Right lung (tissue), 5 donors: ENCODE data around the gene ACACA. TPM values are rescaled to one million over a fixed set of nuclear protein-coding genes. Genes with fewer than 3 reads are reported as not detected.
"Not testable (repeated sequence)": the region's sequence is repeated elsewhere in the genome, so short reads cannot be mapped to it uniquely, and the experiment has no call there.

Source experiments
- DNase-seq, 2 donors: peaks; one replicate each; pipeline ENCODE4 v3.0.0-alpha.2; 2013
- polyA plus RNA-seq, 5 donors: library from polyadenylated mRNA; unstranded; fragments of 120-200 nt; gene quantifications; one replicate each; pipeline versions ENCODE4 v1.2.1 to v1.2.3, GENCODE V29; 2013; ENCODE audit warnings: inconsistent platforms in 1 of 5, low replicate concordance in 1 of 5; ENCODE audit not compliant: insufficient read length in 5 of 5, insufficient read depth in 1 of 5

Gene ACACA
- polyA plus RNA-seq, 5 donors, result 40.8 to 60.5 (median 49.2) TPM

DNA sequence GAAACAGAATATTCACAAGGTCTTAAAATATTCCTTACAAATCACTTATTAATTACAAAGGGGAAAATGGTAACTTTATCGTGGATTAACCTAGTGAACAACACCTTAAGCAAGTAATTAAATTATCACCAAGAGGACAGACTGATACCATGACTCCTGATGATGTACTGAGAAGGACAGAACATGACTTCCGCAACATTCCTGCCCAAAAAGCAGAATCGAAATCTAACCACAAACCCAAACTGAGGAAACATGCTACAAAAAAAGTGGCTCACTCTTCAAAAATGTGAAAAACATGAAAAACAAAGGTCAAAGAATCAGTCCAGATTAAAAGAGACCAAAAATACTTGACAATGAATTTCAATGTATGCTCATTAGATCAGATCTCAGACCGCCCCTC is 306.4 kb downstream of the ACACA start:
- no peak for DNase-seq

DNA sequence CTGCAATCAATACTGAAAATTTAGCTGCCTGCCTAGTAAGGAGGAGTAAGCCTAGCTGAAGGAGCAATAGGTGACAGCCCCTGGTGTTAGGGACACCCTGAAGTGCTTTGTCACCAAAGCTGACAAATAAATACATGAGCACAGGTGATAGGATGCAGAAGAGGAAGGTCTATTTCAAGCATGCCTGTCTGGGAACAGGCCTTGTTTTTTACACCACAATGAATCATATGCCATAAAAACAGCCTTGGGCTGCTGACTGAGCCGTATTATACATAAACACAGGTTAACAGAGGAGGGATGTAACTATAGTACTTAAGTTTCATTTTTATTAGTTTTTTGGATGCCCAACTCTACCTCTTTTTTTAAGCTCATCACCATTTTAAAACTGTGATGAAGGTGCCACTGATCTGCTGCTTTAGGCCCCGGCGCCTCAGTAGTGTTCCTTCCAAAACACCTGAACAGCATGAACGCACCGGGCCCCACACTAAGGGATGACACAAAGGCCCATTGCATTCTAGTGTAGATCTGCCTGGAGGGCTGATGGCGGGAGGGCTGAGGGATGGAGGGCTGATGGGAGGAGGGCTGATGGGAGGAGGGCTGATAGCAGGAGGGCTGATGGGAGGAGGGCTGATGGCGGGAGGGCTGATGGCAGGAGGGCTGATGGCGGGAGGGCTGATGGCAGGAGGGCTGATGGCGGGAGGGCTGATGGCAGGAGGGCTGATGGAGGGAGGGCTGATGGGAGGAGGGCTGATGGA is 307.5 kb downstream of the ACACA start:
- no peak for DNase-seq

DNA sequence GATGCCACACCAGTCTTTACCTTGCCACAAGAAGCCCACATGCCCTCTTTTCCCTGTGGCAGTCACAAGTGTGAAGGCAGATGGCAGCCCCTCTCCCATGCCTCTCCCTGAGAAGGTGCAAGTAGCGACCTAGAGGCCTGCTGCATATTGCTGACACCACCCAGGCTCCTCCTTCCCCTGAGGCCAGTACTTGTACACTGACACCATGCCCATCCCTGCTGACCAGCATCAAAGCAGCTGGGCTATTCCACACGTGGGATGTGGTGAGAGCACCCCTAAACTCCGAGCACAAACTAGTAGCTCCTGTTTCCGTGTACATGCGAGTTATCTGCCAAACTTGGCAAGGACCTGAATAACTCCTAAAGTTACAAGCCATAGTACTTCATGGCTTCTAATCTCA is 308.5 kb downstream of the ACACA start:
- no peak for DNase-seq

DNA sequence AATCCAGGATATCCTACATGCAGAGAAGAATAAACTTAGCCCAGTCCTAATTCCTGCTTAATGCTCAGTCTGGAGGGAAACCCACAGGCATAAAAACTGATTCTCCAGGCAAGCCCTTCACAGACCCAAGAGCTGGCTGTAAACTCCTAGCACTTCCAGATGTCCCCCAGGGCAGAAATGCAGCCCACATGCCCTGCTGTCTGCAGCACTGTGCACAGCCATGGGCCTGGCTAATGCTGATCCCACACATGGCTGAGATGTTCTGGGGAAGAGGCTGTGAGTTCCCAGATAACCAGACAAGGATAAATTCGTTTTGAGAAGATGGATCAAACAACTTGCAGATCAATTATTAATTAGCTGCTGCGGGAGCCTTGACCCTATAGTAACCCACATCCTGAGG is 309.5 kb downstream of the ACACA start:
- DNase-seq, result no peak

DNA sequence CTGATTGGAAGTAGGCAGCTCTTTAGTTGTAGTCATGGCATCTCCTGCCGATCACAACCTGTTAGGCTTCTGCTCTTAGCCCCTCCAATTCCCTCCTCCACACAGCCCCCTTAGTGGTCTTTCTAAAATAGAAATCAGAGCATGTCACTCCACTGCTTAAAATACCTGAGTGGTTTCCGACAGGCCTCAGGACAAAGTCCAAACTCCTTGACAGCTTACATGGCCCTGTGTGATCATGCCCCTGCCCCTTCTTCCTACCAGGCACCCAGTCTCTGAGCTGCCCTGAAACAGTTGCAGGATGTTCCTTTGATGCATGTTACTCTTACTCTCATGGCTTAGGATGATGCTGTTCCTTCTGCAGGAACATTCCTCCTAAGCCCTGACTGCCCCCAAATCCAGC is 310.6 kb downstream of the ACACA start:
- DNase-seq, result no peak

DNA sequence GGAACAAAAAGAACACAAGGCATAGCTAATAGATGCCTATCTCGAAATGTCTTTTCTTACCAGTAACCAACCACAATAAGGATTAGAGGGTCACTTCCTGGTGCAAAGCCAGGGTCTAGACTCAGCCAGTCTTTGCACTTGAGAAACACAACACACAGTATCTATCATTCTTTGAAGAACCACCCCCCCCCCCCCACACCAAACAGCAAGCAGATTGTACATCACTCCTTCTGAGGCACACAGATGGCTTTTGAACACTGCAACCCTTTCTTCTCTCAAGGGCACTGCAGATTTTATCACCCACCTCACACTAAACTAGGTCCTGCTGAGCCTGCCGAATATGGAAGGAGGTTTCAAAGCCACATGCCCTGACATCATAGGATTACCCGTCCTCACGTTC is 312.2 kb downstream of the ACACA start:
- no peak for DNase-seq

DNA sequence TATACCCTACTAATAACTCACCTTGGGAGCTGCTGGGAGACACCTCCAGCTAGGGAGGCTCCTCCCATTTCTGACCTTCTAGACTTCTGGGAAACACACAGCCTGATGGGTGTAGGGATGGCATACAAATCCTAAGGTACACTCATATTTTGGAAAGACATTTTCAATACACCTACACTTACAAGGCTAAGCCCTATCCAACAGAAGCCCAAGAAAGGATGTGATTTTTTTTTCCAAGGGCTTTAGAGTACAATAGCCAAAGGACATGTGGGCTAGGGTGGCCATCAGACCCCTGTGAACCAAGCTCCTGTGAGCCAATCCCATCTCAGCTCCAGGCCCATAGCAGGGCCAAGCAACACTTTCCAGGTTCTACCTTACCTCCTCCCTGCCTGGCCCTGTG is 313.9 kb downstream of the ACACA start:
- no peak for DNase-seq

DNA sequence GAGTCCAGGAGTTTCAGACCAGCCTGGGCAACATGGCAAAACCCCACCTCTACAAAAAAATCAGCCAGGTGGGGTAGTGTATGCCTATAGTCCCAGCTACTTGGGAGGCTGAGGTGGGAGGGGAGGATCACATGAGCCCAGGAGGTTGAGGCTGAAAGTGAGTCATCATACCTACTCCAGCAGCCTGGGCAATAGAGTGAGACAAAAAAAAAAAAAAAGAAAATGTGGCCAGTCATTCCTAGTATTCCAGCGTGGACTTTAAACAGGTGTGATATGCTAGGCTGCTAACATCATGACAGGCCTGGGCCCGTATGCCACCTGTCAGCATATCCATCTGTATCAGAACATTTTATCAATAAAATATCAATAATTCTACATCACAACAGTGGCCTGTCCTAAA is 314.6 kb downstream of the ACACA start:
- DNase-seq, result no peak

DNA sequence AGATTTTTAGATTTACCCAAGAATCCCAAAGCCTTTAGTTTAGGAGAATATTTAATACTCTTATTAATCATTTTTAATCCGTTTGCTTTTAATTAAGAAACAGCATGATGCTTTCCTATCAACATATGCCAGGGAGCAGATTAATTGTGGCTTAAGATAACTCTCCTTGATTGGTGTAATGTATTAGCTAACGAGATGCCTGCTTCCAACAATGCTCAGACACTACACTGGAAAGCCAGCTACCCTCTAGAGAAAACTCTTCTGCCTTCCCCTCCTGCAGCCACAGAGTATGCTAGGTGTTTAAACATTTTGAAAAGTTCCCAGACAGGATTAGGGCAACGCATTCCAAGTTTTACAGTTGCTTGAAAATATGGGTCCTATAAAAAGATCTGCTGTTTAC is 315.7 kb downstream of the ACACA start:
- DNase-seq, result no peak

DNA sequence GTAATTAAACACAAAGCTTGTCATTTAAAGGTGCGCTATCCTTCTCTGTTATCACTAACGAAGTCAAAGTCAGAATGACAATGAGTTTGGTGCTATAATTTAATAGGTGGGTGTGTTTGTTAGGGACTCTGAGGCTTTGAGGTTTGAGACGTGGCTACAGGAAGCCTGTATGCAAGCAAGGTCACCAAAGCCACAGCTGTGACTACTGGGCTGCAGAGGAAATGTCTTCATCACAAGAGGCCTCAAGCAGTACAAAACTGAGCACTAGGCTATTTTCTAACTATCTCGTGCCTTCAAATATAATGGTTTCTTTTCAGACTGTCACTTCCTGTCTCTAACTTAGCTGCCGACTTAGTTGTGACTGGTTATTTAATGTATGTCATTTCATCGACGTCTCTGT is 316.7 kb downstream of the ACACA start:
- no peak for DNase-seq

DNA sequence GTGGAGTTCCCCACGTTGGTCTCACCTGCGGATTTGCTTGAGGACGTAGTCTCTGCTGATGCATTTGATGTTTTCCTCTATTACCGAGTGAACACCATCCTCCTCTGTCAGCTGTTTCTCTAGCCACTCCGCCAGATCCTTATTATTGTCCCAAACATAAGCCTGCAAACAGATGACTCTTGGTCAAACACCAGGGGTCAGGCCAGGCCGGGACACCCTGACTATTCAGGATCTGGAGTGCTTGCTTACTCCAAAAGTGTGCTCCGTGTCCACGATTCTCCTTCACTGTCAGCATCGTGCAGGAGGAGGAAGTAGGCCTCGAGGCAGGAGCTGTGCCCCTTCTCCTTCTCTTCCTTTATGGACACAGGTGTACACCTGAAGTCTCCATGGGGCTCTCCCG is 317.7 kb downstream of the ACACA start:
- no peak for DNase-seq

DNA sequence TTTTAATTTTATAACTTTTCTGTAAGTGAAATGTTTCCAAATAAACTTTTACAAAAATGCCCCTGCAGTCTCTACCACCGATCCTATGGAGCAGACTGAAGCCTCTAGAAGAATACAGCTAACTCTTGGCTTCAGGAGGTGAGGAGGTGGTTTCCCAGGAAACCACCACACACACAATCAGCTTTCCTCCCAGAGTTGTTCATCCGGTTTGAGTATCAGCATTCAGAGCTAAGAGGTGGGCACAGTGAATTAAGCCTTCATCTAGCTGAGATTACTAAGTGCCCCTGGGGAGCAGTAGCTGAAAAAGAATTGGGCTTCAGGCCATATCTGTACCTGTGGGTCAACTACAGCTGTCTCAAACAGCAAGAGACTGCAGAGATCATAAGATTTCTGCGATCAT is 318.2 kb downstream of the ACACA start:
- DNase-seq, result peak; percentile 51 to 62

DNA sequence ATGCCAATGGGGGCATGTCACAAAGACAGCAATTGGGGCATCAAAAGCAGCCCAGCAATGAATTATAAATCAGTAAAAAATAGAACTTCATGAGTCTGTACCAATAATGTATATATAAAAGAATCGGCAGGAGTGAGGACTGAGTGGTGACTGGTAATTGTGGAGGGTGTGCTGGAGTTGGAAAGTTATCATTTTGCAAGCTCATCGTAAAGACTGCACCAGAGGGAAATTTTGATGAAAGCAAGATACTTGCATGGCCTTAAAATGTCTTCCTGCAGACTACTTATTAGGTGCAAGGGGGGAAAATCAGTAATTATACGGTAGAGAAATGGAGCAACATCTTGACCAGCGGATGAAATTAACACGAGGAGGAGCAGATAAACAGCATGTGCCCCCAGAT is 319.0 kb downstream of the ACACA start:
- no peak for DNase-seq

DNA sequence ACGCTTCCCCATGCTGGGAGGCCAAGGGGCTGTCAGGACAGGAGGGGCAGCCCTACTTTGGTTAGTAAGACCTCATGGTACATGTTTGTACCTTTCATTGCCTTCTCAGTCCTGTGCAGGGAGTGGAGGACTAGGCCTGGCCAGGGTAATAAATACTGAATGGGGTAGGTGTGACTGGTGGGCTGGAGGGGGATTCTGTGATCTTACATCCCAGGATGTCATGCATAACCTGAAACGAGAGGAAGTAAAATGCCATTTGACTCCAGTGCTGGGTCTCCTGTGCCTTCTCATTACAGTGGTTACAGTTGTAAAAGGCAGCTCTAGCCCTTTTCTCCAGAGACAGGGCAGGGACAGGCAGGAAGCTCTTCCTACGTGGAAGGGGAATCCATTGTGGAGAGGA is 319.7 kb downstream of the ACACA start:
- no peak for DNase-seq

DNA sequence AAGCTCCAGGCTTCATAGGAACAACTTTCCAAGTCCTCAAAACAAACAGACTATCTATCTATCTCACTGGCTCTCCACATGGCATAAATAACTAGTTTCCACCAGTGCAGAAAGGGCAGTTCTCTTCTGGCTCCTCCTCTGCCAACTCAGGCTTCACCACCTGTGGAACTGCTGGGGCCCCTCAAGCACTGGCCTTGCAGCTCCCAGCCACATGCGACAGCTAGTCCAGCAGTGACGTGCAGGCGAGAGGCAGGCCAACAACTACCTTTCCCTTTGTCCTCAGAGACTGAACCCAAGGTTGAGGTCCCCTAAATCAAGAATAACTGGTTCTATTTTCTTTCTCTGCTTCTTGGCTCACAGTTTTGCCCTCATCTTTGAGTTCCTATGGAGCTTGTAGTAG is 320.3 kb downstream of the ACACA start:
- no peak for DNase-seq

DNA sequence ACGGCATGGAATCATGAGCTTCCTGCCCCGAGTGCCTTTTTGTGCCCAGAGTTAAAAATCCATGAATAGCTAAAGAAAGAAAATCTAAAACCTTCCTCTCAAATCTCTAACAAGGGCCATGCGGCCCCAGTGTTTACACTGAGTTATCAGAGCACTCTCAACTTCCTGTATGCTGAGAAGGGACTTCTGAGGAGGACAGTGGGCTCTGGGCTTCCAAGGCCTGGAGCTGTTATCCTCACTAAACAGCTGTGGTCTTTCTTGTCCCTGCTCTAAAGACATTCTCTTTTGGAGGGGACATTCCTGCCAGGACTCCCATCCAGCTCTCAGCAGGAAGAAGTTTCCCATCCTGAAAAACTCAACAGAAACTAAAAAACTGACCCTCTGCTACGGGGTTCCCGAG is 322.3 kb downstream of the ACACA start:
- DNase-seq, result no peak

DNA sequence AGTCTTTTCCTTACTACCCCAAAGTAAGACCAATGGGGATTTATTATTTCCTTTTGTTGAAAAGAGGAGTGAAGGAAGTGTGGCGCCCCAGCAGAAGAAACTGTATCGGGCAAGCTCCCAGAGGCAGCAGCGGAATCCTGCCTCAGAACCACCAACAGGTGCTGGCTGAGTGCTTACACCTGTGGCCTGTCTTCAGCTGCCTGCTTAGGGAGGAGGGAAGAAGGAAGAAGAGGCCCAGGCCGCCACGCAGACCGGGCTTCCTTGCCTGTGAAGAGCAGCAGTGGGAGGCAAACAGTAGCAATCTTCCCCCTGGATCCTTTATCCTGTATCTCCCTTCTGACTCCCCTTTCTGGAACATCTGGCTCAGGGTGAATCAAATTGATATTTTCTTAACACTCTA is 323.2 kb downstream of the ACACA start:
- DNase-seq, result no peak

DNA sequence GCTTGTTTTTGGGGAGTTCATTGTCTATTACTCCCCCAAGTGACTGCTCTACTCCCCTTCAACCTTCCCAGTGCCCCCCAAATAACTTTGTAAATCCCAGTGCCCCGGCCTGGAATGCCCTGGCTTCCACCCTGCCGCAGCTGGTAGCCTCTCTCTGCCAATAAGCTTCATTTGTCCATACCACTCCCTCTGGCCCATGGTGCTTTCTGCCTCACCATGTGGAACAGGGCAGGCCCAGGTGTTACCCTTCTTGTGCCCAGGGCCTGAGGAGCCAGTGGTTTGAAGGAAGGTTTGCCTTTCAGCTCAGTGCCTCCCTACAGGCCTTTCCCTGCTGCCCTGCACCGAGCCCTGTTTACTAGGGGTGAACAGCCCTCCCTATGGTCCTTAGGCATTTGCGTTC is 323.7 kb downstream of the ACACA start:
- DNase-seq, result no peak

DNA sequence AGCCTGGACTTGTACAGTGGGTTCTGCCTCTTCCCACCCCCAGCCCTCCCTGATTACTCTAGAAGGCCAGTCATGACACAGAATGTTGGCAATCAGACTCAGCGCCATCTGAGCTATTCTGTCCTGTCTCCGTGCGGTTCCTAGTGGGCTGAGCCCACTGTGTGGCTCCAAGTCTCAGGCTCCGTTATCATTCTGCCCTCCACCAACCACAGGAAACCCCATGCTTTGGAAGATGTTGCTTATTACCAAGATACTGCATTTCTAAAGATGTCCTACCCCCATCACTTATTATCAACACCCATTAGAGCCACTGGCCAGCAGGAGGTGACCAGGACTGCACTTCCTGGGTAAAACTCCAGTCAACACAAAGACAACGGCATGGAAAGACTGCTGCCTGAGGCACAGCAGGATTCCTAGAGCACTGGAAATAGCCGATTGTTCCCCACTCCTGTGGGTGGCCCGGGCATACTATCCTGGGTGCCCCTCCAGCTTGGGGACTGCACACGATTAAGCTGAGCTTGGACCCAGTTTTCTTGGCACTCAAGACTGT is 324.2 kb downstream of the ACACA start:
- DNase-seq, result no peak

DNA sequence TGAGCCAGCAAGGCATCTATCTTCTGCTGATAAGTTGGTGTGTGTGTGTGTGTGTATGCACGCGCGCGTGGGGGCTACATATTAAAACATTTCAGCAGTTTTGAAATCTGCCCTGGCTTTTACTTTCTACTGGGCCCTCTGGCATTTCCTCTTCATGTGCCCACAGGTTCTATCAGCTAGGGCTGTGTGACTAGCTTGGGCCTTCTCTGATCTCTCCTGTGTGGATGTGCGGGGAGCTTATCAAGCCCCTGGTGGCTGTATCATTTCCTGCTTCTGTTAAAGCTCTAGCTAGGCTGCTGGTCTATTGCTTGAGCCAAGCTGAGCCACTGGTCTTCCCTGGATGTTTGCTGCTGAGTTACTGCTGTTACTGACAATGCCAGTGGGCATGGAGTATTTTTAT is 325.3 kb downstream of the ACACA start:
- no peak for DNase-seq

DNA sequence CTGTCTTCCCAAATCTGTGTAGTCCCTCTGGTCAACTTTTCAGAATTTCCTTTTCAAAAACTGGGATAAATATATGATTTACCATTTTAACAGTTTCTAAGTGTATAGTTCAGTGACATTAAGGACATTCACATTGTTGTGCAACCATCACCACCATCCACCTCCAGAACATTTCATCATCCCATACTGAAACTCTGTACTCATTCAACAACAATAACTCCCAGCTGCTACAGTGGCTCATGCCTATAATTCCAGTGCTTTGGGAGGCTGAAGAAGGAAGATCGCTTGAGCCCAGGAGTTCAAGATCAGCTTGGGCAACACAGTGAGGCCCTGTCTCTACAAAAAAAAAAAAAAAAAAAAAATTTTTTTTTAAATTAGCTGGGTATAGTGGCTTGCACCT is 326.9 kb downstream of the ACACA start:
- DNase-seq, result no peak

DNA sequence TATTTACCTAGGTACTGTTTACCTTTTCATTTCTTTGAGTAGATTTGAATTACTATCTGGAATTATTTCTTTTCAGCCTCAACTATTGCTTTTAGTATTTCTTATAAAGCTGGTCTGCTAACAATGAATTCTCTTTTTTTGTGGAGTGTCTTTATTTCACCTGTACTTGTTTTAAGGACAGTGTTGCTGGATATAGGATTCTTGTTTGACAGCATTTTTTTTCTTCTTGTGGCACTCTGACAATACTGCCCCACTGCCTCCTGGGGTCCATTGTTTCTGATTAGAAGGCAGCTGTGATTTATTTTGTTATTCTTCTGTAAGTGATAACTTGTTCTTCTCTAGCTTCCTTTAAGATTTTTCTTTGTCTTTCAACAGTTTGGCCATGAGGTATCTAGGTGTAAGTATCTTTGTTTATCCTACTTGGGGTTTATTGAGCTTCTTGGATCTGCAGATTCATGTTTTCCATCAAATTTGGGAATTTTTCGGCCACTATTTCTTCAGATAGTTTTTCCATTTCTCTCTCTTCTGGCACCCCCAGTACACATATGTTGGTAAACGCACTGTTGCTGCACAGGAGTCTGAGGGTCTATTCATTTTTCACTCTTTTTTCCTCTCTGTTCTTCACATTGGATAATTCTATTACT is 327.4 kb downstream of the ACACA start:
- no peak for DNase-seq

DNA sequence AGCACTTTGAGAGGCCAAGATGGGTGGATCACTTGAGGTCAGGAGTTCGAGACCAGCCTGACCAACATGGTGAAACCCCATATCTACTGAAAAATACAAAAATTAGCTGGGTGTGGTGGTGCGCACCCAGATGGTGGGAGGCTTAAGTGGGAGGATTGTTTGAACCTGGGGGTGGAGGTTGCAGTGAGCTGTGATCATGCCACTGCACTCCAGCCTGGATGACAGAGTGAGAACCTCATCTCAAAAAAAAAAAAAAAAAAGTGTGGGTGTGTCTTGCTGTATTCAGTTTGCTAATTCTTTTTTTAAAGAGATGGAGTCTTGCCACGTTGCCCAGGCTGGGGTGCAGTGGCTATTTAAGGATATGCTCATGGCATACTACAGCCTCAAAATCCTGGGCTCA is 333.2 kb downstream of the ACACA start:
- DNase-seq, result not testable (repeated sequence)

DNA sequence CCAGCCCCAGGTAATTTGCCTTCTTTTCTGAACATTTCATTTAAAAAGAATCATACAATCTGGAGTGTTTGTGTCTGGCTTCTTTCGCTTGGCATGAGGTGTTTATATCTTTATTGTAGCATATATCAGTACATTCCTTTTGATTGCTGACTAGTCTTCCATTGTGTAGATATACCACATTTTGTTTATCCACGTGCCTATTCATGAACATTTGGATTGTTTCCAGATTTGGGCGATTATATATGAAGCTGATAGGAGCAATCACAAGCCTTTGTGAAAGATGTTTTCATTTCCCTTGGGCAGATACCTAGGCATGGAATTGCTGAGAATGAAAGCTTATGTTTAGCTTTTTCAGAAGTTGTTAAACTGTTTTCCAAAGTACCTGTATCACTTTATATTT is 337.5 kb downstream of the ACACA start:
- DNase-seq, result no peak
